GM19467 (cell line): Measurements from ENCODE around the gene ST6GALNAC3.
"Not testable (repeated sequence)": the region's sequence is repeated elsewhere in the genome, so short reads cannot be mapped to it uniquely, and the experiment has no call there.

ENCODE experiments used
- ATAC-seq: cut with Tn5 transposase; IDR thresholded peaks from one replicate; pipeline ENCODE4 v1.9.1; 2021; ENCODE audit warnings: mild to moderate bottlenecking, moderate library complexity; ENCODE audit not compliant: unreplicated experiment

The ST6GALNAC3 gene

GRCh38 chr1:76070538-76070937 is 4.0 kb upstream of the ST6GALNAC3 start:
- no peak for ATAC-seq

- ATAC-seq: no peak
Observed at GRCh38 chr1:76073481-76073880, 1.1 kb upstream of the ST6GALNAC3 start.

GRCh38 chr1:76075188-76075489 is 593 bp downstream of the ST6GALNAC3 start:
- ATAC-seq: no peak

- no peak for ATAC-seq
Observed at GRCh38 chr1:76075877-76076276, 1.3 kb downstream of the ST6GALNAC3 start.

GRCh38 chr1:76079475-76080227 is 5.1 kb downstream of the ST6GALNAC3 start:
- no peak for ATAC-seq

- no peak for ATAC-seq
Observed at GRCh38 chr1:76080552-76081079, 6.1 kb downstream of the ST6GALNAC3 start.

GRCh38 chr1:76082062-76082461 is 7.5 kb downstream of the ST6GALNAC3 start:
- no peak for ATAC-seq

GRCh38 chr1:76083189-76083588 is 8.6 kb downstream of the ST6GALNAC3 start:
- ATAC-seq: no peak

GRCh38 chr1:76084029-76084627 is 9.6 kb downstream of the ST6GALNAC3 start:
- no peak for ATAC-seq

GRCh38 chr1:76084685-76085084 is 10.1 kb downstream of the ST6GALNAC3 start:
- no peak for ATAC-seq

- no peak for ATAC-seq
Observed at GRCh38 chr1:76086109-76086508, 11.6 kb downstream of the ST6GALNAC3 start.

GRCh38 chr1:76086597-76086996 is 12.1 kb downstream of the ST6GALNAC3 start:
- no peak for ATAC-seq

- ATAC-seq: no peak
Observed at GRCh38 chr1:76090283-76091203, 16.0 kb downstream of the ST6GALNAC3 start.

- no peak for ATAC-seq
Observed at GRCh38 chr1:76092812-76093211, 18.3 kb downstream of the ST6GALNAC3 start.

- ATAC-seq: no peak
Observed at GRCh38 chr1:76093522-76094312, 19.2 kb downstream of the ST6GALNAC3 start.

GRCh38 chr1:76095802-76096201 is 21.3 kb downstream of the ST6GALNAC3 start:
- no peak for ATAC-seq

GRCh38 chr1:76097064-76097463 is 22.5 kb downstream of the ST6GALNAC3 start:
- ATAC-seq: not testable (repeated sequence)

GRCh38 chr1:76098845-76099244 is 24.3 kb downstream of the ST6GALNAC3 start:
- no peak for ATAC-seq

GRCh38 chr1:76101548-76101947 is 27.0 kb downstream of the ST6GALNAC3 start:
- no peak for ATAC-seq

- ATAC-seq: no peak
Observed at GRCh38 chr1:76102046-76102445, 27.5 kb downstream of the ST6GALNAC3 start.

- no peak for ATAC-seq
Observed at GRCh38 chr1:76103034-76103433, 28.5 kb downstream of the ST6GALNAC3 start.
